ENCODE data around the gene SLC1A1.

The SLC1A1 gene

GRCh38 chr9:4547016-4547415, 56.7 kb downstream of the SLC1A1 start:
- Histone ChIP-seq H3K4me1 (ENCODE audit: control insufficient read depth, insufficient read depth, low read length) (peaks cover 8% of the 10 kb centered on the region), H3K4me3 (ENCODE audit: low read length) (no peak overlapping the region), H3K27me3 (ENCODE audit: control insufficient read depth, insufficient read depth, low read length) (no peaks in the 10 kb centered on the region), H3K9me3 (replicated peaks; ENCODE audit: low read length) (no peaks in the 10 kb centered on the region), H3K9ac (ENCODE audit: low read depth, low read length) (no peak overlapping the region), H3K36me3 (ENCODE audit: insufficient read depth, low read length) (no peaks in the 10 kb centered on the region), H3K4me2 (ENCODE audit: low read length) (no peak overlapping the region)

- Histone ChIP-seq H3K4me3 (ENCODE audit: low read length) (no peak overlapping the region), H3K4me2 (ENCODE audit: low read length) (no peak overlapping the region), H3K36me3 (ENCODE audit: insufficient read depth, low read length) (no peaks in the 10 kb centered on the region), H3K27me3 (ENCODE audit: control insufficient read depth, insufficient read depth, low read length) (no peaks in the 10 kb centered on the region), H3K4me1 (ENCODE audit: control insufficient read depth, insufficient read depth, low read length) (peaks cover 14% of the 10 kb centered on the region), H3K9ac (ENCODE audit: low read depth, low read length) (no peak overlapping the region), H3K9me3 (replicated peaks; ENCODE audit: low read length) (no peaks in the 10 kb centered on the region)
Measured at GRCh38 chr9:4548811-4549725, 58.8 kb downstream of the SLC1A1 start.

GRCh38 chr9:4549751-4550295, 59.6 kb downstream of the SLC1A1 start:
- no peaks in the 10 kb centered on the region for H3K36me3 ChIP-seq (ENCODE audit: insufficient read depth, low read length)
- H3K4me1 ChIP-seq (ENCODE audit: control insufficient read depth, insufficient read depth, low read length), result peaks cover 22% of the 10 kb centered on the region
- no peak overlapping the region for H3K4me2 ChIP-seq (ENCODE audit: low read length)
- H3K9me3 ChIP-seq (replicated peaks; ENCODE audit: low read length), result no peaks in the 10 kb centered on the region
- H3K27me3 ChIP-seq (ENCODE audit: control insufficient read depth, insufficient read depth, low read length), result no peaks in the 10 kb centered on the region
- no peak overlapping the region for H3K9ac ChIP-seq (ENCODE audit: low read depth, low read length)
- no peak overlapping the region for H3K4me3 ChIP-seq (ENCODE audit: low read length)

GRCh38 chr9:4550777-4551484, 60.7 kb downstream of the SLC1A1 start:
- H3K4me3 ChIP-seq (ENCODE audit: low read length), result no peak overlapping the region
- H3K4me1 ChIP-seq (ENCODE audit: control insufficient read depth, insufficient read depth, low read length), result peaks cover 28% of the 10 kb centered on the region
- no peaks in the 10 kb centered on the region for H3K9me3 ChIP-seq (replicated peaks; ENCODE audit: low read length)
- H3K36me3 ChIP-seq (ENCODE audit: insufficient read depth, low read length), result no peaks in the 10 kb centered on the region
- H3K4me2 ChIP-seq (ENCODE audit: low read length), result no peak overlapping the region
- no peaks in the 10 kb centered on the region for H3K27me3 ChIP-seq (ENCODE audit: control insufficient read depth, insufficient read depth, low read length)
- H3K9ac ChIP-seq (ENCODE audit: low read depth, low read length), result no peak overlapping the region

GRCh38 chr9:4553951-4554381, 63.7 kb downstream of the SLC1A1 start:
- H3K27me3 ChIP-seq (ENCODE audit: control insufficient read depth, insufficient read depth, low read length), result no peaks in the 10 kb centered on the region
- H3K9me3 ChIP-seq (replicated peaks; ENCODE audit: low read length), result no peaks in the 10 kb centered on the region
- no peaks in the 10 kb centered on the region for H3K36me3 ChIP-seq (ENCODE audit: insufficient read depth, low read length)
- no peak overlapping the region for H3K4me2 ChIP-seq (ENCODE audit: low read length)
- no peak overlapping the region for H3K4me3 ChIP-seq (ENCODE audit: low read length)
- H3K4me1 ChIP-seq (ENCODE audit: control insufficient read depth, insufficient read depth, low read length), result peaks cover 21% of the 10 kb centered on the region
- no peak overlapping the region for H3K9ac ChIP-seq (ENCODE audit: low read depth, low read length)

GRCh38 chr9:4555236-4555635, 65.0 kb downstream of the SLC1A1 start:
- Histone ChIP-seq H3K9me3 (replicated peaks; ENCODE audit: low read length) (no peaks in the 10 kb centered on the region), H3K4me3 (ENCODE audit: low read length) (no peak overlapping the region), H3K4me2 (ENCODE audit: low read length) (no peak overlapping the region), H3K9ac (ENCODE audit: low read depth, low read length) (no peak overlapping the region), H3K36me3 (ENCODE audit: insufficient read depth, low read length) (no peaks in the 10 kb centered on the region), H3K27me3 (ENCODE audit: control insufficient read depth, insufficient read depth, low read length) (no peaks in the 10 kb centered on the region), H3K4me1 (ENCODE audit: control insufficient read depth, insufficient read depth, low read length) (peaks cover 21% of the 10 kb centered on the region)

- H3K4me3 ChIP-seq (ENCODE audit: low read length), result no peak overlapping the region
- no peaks in the 10 kb centered on the region for H3K36me3 ChIP-seq (ENCODE audit: insufficient read depth, low read length)
- no peaks in the 10 kb centered on the region for H3K9me3 ChIP-seq (replicated peaks; ENCODE audit: low read length)
- no peak overlapping the region for H3K9ac ChIP-seq (ENCODE audit: low read depth, low read length)
- H3K27me3 ChIP-seq (ENCODE audit: control insufficient read depth, insufficient read depth, low read length), result no peaks in the 10 kb centered on the region
- H3K4me1 ChIP-seq (ENCODE audit: control insufficient read depth, insufficient read depth, low read length), result peaks cover 20% of the 10 kb centered on the region
- no peak overlapping the region for H3K4me2 ChIP-seq (ENCODE audit: low read length)
Measured at GRCh38 chr9:4558371-4558998, 68.2 kb downstream of the SLC1A1 start.

- Histone ChIP-seq H3K27me3 (ENCODE audit: control insufficient read depth, insufficient read depth, low read length) (no peaks in the 10 kb centered on the region), H3K4me2 (ENCODE audit: low read length) (no peak overlapping the region), H3K9ac (ENCODE audit: low read depth, low read length) (no peak overlapping the region), H3K4me3 (ENCODE audit: low read length) (no peak overlapping the region), H3K4me1 (ENCODE audit: control insufficient read depth, insufficient read depth, low read length) (peaks cover 10% of the 10 kb centered on the region), H3K9me3 (replicated peaks; ENCODE audit: low read length) (no peaks in the 10 kb centered on the region), H3K36me3 (ENCODE audit: insufficient read depth, low read length) (no peaks in the 10 kb centered on the region)
Measured at GRCh38 chr9:4559261-4560182, 69.3 kb downstream of the SLC1A1 start.

GRCh38 chr9:4563105-4563504, 72.8 kb downstream of the SLC1A1 start:
- Histone ChIP-seq H3K9ac (ENCODE audit: low read depth, low read length) (no peak overlapping the region), H3K36me3 (ENCODE audit: insufficient read depth, low read length) (peaks cover 3% of the 10 kb centered on the region), H3K4me1 (ENCODE audit: control insufficient read depth, insufficient read depth, low read length) (no peaks in the 10 kb centered on the region), H3K4me2 (ENCODE audit: low read length) (no peak overlapping the region), H3K4me3 (ENCODE audit: low read length) (no peak overlapping the region), H3K27me3 (ENCODE audit: control insufficient read depth, insufficient read depth, low read length) (no peaks in the 10 kb centered on the region), H3K9me3 (replicated peaks; ENCODE audit: low read length) (no peaks in the 10 kb centered on the region)

GRCh38 chr9:4566806-4567205, 76.5 kb downstream of the SLC1A1 start:
- no peaks in the 10 kb centered on the region for H3K27me3 ChIP-seq (ENCODE audit: control insufficient read depth, insufficient read depth, low read length)
- H3K4me1 ChIP-seq (ENCODE audit: control insufficient read depth, insufficient read depth, low read length), result no peaks in the 10 kb centered on the region
- no peak overlapping the region for H3K9ac ChIP-seq (ENCODE audit: low read depth, low read length)
- H3K9me3 ChIP-seq (replicated peaks; ENCODE audit: low read length), result no peaks in the 10 kb centered on the region
- no peak overlapping the region for H3K4me3 ChIP-seq (ENCODE audit: low read length)
- H3K4me2 ChIP-seq (ENCODE audit: low read length), result no peak overlapping the region
- H3K36me3 ChIP-seq (ENCODE audit: insufficient read depth, low read length), result peaks cover 3% of the 10 kb centered on the region
